Astrocyte (in vitro differentiated cells and primary cell): ENCODE results near the gene ATCAY. TPM values are rescaled to one million over a fixed set of nuclear protein-coding genes. Genes with fewer than 3 reads are reported as not detected.

Source experiments
- DNase-seq: peaks from one replicate; pipeline ENCODE4 v3.0.0-alpha.2; 2010; ENCODE audit warnings: low read depth
- FAIRE-seq: peaks from 2 replicates; lab custom pipeline; 2011; peaks lifted over from hg19 to GRCh38; lab: Jason Lieb, UNC
- H2AFZ ChIP-seq: 2 replicates; pipeline ENCODE4 v1.6.0; 2012; ENCODE audit warnings: low read depth, low read length, inconsistent platforms
- H3K27ac ChIP-seq: 2 replicates; pipeline ENCODE4 v1.5.1; 2011; ENCODE audit warnings: low read depth, low read length, inconsistent platforms
- H3K27me3 ChIP-seq: 2 replicates; pipeline ENCODE4 v1.6.0; 2011; ENCODE audit warnings: low read length, inconsistent platforms; ENCODE audit not compliant: insufficient read depth
- H3K36me3 ChIP-seq: 2 replicates; pipeline ENCODE4 v1.5.1; 2011; ENCODE audit warnings: low read length, inconsistent platforms; ENCODE audit not compliant: insufficient read depth
- H3K4me1 ChIP-seq: 2 replicates; pipeline ENCODE4 v1.5.1; 2011; ENCODE audit warnings: low read length, inconsistent platforms; ENCODE audit not compliant: insufficient read depth
- H3K4me2 ChIP-seq: 2 replicates; pipeline ENCODE4 v1.6.0; 2012; ENCODE audit warnings: low read length, inconsistent platforms
- H3K4me3 ChIP-seq: 2 replicates; pipeline ENCODE4 v1.5.1; 2011; ENCODE audit warnings: low read depth, mild to moderate bottlenecking, low read length, inconsistent platforms; ENCODE audit not compliant: insufficient read depth
- H3K79me2 ChIP-seq: 2 replicates; pipeline ENCODE4 v1.6.0; 2012; ENCODE audit warnings: mild to moderate bottlenecking, low read length, inconsistent platforms; ENCODE audit not compliant: insufficient read depth
- H3K9ac ChIP-seq: 2 replicates; pipeline ENCODE4 v1.6.0; 2012; ENCODE audit warnings: mild to moderate bottlenecking, low read length, inconsistent platforms
- H3K9me3 ChIP-seq: 2 replicates; pipeline ENCODE4 v1.5.1; 2012; ENCODE audit warnings: low read depth, mild to moderate bottlenecking, low read length, inconsistent platforms; ENCODE audit not compliant: insufficient read depth
- H4K20me1 ChIP-seq: 2 replicates; pipeline ENCODE4 v1.6.0; 2012; ENCODE audit warnings: low read length, inconsistent platforms; ENCODE audit not compliant: insufficient read depth
- H3K27ac Mint-ChIP-seq: one replicate; pipeline ENCODE4 v1.8.0; 2021; ENCODE audit warnings: mild to moderate bottlenecking, mixed read lengths; ENCODE audit not compliant: unreplicated experiment
- H3K27me3 Mint-ChIP-seq: one replicate; pipeline ENCODE4 v1.8.0; 2021; ENCODE audit warnings: low read depth, mixed read lengths; ENCODE audit not compliant: unreplicated experiment
- H3K36me3 Mint-ChIP-seq: one replicate; pipeline ENCODE4 v1.8.0; 2021; ENCODE audit warnings: low read depth, mixed read lengths; ENCODE audit not compliant: unreplicated experiment
- H3K4me1 Mint-ChIP-seq: one replicate; pipeline ENCODE4 v1.8.0; 2021; ENCODE audit warnings: low read depth, mixed read lengths; ENCODE audit not compliant: unreplicated experiment
- H3K4me3 Mint-ChIP-seq: one replicate; pipeline ENCODE4 v1.8.0; 2021; ENCODE audit warnings: mild to moderate bottlenecking, moderate library complexity, mixed read lengths; ENCODE audit not compliant: unreplicated experiment
- H3K9me3 Mint-ChIP-seq: one replicate; pipeline ENCODE4 v1.8.0; 2021; ENCODE audit warnings: mild to moderate bottlenecking, mixed read lengths; ENCODE audit not compliant: unreplicated experiment
- CTCF ChIP-seq: IDR thresholded peaks from 2 replicates; pipeline ENCODE4 v1.5.1; 2011; ENCODE audit warnings: low read depth, mild to moderate bottlenecking, inconsistent platforms, low read length, moderate library complexity; ENCODE audit not compliant: insufficient read depth
- EZH2 ChIP-seq: IDR thresholded peaks from 2 replicates; pipeline ENCODE4 v1.6.1; 2012; ENCODE audit warnings: mild to moderate bottlenecking, low read length, inconsistent platforms; ENCODE audit not compliant: insufficient read depth
- total RNA-seq: library from RNA; stranded (reverse); gene quantifications from 2 replicates; pipeline ENCODE4 v1.2.1, GENCODE V29; 2021

The ATCAY gene
- total RNA-seq, 1 donor from 2014 or later: 6.5 TPM

DNA sequence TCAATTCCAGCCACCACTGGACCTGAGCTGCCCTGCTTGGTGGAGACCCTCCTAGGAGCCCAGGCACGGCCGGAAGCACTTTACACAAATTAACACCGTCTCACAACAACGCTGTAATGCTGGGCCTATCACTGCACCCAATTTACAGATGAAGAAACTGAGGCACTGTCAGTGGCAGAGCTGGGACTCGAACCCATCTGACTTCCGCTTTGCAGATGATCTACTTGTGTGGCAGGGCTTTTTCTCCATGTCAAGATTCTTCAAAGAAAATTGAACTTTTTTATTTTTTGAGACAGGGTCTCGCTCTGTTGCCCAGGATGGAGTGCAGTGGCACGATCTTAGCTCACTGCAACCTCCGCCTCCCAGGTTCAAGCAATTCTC lies 45.4 kb upstream of the ATCAY start:
- H3K9me3 Mint-ChIP-seq: peaks cover 10% of the 10 kb centered on the region
- Histone ChIP-seq H3K4me2 (no peak overlapping the region), H3K9me3 (peaks cover 10% of the 10 kb centered on the region), H3K27me3 (peaks cover 10% of the 10 kb centered on the region), H3K9ac (no peak overlapping the region), H4K20me1 (no peaks in the 10 kb centered on the region), H3K36me3 (no peaks in the 10 kb centered on the region), H3K4me3 (no peak overlapping the region), H3K27ac (no peak overlapping the region), H2AFZ (no peak overlapping the region), H3K79me2 (no peaks in the 10 kb centered on the region), H3K4me1 (no peaks in the 10 kb centered on the region)
- FAIRE-seq (no peak), DNase-seq (no peak)
- peaks cover 40% of the 10 kb centered on the region for H3K27me3 Mint-ChIP-seq
- H3K4me3 Mint-ChIP-seq: no peak overlapping the region
- TF ChIP-seq EZH2 (no peak), CTCF (no peak)
- no peaks in the 10 kb centered on the region for H3K4me1 Mint-ChIP-seq
- peaks cover 2% of the 10 kb centered on the region for H3K36me3 Mint-ChIP-seq
- H3K27ac Mint-ChIP-seq: no peak overlapping the region

DNA sequence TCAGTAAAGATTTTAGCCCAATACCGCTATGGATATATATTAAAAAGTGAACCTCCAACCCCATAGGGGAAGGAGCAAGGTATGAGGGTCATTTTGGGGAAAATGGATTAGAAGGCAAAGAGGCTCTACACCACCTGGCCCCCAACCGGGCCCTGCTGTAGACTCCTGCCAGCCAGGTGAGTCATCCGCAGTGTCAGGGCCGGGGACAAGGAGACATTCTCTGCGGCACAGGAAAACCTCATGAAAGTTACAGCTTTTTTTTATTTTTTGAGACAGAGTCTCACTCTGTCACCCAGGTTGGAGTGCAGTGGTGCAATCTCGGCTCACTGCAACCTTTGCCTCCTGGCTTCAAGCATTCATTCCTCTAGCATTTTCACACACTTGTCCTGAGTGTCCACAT lies 43.6 kb upstream of the ATCAY start:
- H3K9me3 Mint-ChIP-seq: peaks cover 10% of the 10 kb centered on the region
- Histone ChIP-seq H3K27me3 (peaks cover 7% of the 10 kb centered on the region), H3K79me2 (no peaks in the 10 kb centered on the region), H3K4me2 (no peak overlapping the region), H3K4me1 (no peaks in the 10 kb centered on the region), H3K36me3 (no peaks in the 10 kb centered on the region), H3K27ac (no peak overlapping the region), H3K9ac (no peak overlapping the region), H3K4me3 (no peak overlapping the region), H2AFZ (no peak overlapping the region), H3K9me3 (peaks cover 10% of the 10 kb centered on the region), H4K20me1 (no peaks in the 10 kb centered on the region)
- H3K4me1 Mint-ChIP-seq: no peaks in the 10 kb centered on the region
- no peak overlapping the region for H3K27ac Mint-ChIP-seq
- peaks cover 35% of the 10 kb centered on the region for H3K27me3 Mint-ChIP-seq
- TF ChIP-seq CTCF: no peak
- no peak for TF ChIP-seq EZH2
- DNase-seq (no peak), FAIRE-seq (no peak)
- H3K36me3 Mint-ChIP-seq: peaks cover 2% of the 10 kb centered on the region
- no peak overlapping the region for H3K4me3 Mint-ChIP-seq

- Mint-ChIP-seq H3K27ac (no peak overlapping the region), H3K36me3 (peaks cover 2% of the 10 kb centered on the region), H3K27me3 (peaks cover 32% of the 10 kb centered on the region), H3K9me3 (peaks cover 10% of the 10 kb centered on the region), H3K4me1 (no peaks in the 10 kb centered on the region), H3K4me3 (no peak overlapping the region)
- no peak overlapping the region for H3K4me3 ChIP-seq
- no peak overlapping the region for H3K9ac ChIP-seq
- H2AFZ ChIP-seq: no peak overlapping the region
- no peaks in the 10 kb centered on the region for H3K4me1 ChIP-seq
- H3K79me2 ChIP-seq: no peaks in the 10 kb centered on the region
- H3K27me3 ChIP-seq: peaks cover 6% of the 10 kb centered on the region
- no peak overlapping the region for H3K4me2 ChIP-seq
- H4K20me1 ChIP-seq: no peaks in the 10 kb centered on the region
- H3K27ac ChIP-seq: no peak overlapping the region
- H3K36me3 ChIP-seq: no peaks in the 10 kb centered on the region
- TF ChIP-seq EZH2 (no peak), CTCF (no peak)
- FAIRE-seq (no peak), DNase-seq (no peak)
- H3K9me3 ChIP-seq: peaks cover 10% of the 10 kb centered on the region
Measured at GRCh38 chr19:3837332-3837731, 43.2 kb upstream of the ATCAY start.
